ENCODE data around the gene COL11A2. TPM values are rescaled to one million over a fixed set of nuclear protein-coding genes. Genes with fewer than 3 reads are reported as not detected.

COL11A2 gene
- total RNA-seq, 2 donors from 2014 or later = 1.9 to 3.4 TPM

DNA sequence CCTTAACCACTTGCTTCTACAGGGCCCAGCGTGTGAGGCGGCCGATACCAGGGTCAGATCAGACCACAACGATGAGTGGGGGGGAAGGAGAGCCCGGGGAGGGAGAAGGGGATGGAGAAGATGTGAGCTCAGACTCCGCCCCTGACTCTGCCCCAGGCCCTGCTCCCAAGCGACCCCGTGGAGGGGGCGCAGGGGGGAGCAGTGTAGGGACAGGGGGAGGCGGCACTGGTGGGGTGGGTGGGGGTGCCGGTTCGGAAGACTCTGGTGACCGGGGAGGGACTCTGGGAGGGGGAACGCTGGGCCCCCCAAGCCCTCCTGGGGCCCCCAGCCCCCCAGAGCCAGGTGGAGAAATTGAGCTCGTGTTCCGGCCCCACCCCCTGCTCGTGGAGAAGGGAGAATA is 18.9 kb upstream of the COL11A2 start:
- H3K27ac ChIP-seq = no peak overlapping the region
- TF ChIP-seq, protein P1, sequence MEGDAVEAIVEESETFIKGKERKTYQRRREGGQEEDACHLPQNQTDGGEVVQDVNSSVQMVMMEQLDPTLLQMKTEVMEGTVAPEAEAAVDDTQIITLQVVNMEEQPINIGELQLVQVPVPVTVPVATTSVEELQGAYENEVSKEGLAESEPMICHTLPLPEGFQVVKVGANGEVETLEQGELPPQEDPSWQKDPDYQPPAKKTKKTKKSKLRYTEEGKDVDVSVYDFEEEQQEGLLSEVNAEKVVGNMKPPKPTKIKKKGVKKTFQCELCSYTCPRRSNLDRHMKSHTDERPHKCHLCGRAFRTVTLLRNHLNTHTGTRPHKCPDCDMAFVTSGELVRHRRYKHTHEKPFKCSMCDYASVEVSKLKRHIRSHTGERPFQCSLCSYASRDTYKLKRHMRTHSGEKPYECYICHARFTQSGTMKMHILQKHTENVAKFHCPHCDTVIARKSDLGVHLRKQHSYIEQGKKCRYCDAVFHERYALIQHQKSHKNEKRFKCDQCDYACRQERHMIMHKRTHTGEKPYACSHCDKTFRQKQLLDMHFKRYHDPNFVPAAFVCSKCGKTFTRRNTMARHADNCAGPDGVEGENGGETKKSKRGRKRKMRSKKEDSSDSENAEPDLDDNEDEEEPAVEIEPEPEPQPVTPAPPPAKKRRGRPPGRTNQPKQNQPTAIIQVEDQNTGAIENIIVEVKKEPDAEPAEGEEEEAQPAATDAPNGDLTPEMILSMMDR (IDR thresholded peaks at IDR 0.05) = no peak
- ATAC-seq (ENCODE audit: insufficient number of reproducible peaks, low FRiP score, low read depth) (no peak), DNase-seq (ENCODE audit: low spot score) (no peak)
- peaks cover 10% of the 10 kb centered on the region for H3K36me3 ChIP-seq
- peaks cover 4 to 28% of the 10 kb centered on the region in 2 donors for H3K4me1 ChIP-seq (ENCODE audit: control insufficient read depth in 1 of 2, low read depth in 2 of 2)
- no peak overlapping the region for H3K4me3 ChIP-seq
- no peaks in the 10 kb centered on the region for H3K9me3 ChIP-seq
- no peaks in the 10 kb centered on the region for H3K27me3 ChIP-seq (replicated peaks; ENCODE audit: insufficient read depth)

DNA sequence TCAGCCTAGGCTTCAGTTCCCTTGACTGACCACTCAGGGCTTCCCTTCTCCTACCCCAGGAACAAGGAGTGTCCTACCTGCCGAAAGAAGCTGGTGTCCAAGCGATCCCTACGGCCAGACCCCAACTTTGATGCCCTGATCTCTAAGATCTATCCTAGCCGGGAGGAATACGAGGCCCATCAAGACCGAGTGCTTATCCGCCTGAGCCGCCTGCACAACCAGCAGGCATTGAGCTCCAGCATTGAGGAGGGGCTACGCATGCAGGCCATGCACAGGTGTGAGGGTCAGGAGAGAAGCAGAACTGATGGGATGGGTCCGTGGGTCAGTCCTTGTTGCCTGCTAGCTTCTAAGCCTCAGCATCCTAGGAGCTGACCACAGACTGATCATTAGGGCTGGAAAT is 17.6 kb upstream of the COL11A2 start:
- H3K36me3 ChIP-seq = peaks cover 10% of the 10 kb centered on the region
- H3K4me3 ChIP-seq = no peak overlapping the region
- H3K27me3 ChIP-seq (replicated peaks; ENCODE audit: insufficient read depth) = no peaks in the 10 kb centered on the region
- DNase-seq (ENCODE audit: low spot score) (no peak), ATAC-seq (ENCODE audit: insufficient number of reproducible peaks, low FRiP score, low read depth) (no peak)
- TF ChIP-seq, protein P1 (IDR thresholded peaks at IDR 0.05) = no peak
- no peaks in the 10 kb centered on the region for H3K9me3 ChIP-seq
- peaks cover 6 to 33% of the 10 kb centered on the region in 2 donors for H3K4me1 ChIP-seq (ENCODE audit: control insufficient read depth in 1 of 2, low read depth in 2 of 2)
- H3K27ac ChIP-seq = no peak overlapping the region

DNA sequence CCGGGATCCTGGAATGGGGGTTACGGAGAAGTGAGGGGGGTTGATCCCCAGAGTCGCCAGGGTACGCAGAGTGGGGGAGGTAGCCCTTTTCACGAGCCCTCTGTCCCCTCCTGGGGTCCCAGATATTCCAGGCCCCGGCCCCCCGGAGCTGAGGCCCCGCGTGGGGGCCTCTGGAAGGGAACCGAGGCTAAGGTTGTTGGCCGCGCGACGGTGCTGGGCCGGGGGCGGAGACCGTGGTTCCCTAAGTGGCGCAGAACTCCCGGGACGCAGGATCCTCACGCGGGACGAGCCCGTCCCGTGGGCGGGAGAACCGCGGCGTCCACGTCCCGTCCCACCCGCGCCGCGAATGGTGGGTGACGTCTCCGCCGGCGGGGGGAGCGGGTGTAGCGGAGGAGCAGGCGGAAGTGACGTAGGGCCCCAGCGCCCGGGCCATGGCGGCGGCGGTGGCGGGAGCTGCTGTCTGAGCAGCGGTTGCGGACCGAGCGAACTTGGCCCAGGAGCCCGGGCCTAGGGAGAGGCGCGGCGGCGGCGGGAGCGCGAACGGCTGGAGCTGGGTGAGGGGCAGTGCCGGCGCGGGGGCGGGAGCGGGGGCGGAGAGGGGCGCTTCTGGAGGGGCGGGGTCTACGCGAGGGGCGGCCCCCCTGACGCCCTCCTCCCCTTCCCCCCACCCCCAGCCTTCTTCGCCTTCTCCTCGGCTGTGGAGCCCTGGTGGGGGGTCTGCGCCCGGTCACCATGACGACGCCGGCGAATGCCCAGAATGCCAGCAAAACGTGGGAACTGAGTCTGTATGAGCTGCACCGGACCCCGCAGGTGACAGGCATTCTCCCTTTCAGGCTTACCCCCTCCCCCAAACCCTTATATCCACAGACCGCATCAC is 16.1 kb upstream of the COL11A2 start, which contains the start of gene RING1:
Gene RING1, plus strand, starts transcription at position 410 of the 877 bp plus-strand sequence. Its CDS starts 323 bp downstream, at position 733.
- ATAC-seq (ENCODE audit: insufficient number of reproducible peaks, low FRiP score, low read depth) (peak; percentile 71), DNase-seq (ENCODE audit: low spot score) (no peak)
- TF ChIP-seq, protein P1 (IDR thresholded peaks at IDR 0.05) = no peak
- H3K27me3 ChIP-seq (replicated peaks; ENCODE audit: insufficient read depth) = no peaks in the 10 kb centered on the region
- H3K4me3 ChIP-seq = peak within 1 kb of the TSS; percentile 91
- peaks cover 13 to 37% of the 10 kb centered on the region in 2 donors for H3K4me1 ChIP-seq (ENCODE audit: control insufficient read depth in 1 of 2, low read depth in 2 of 2)
- no peaks in the 10 kb centered on the region for H3K9me3 ChIP-seq
- H3K27ac ChIP-seq = peak within 1 kb of the TSS; percentile 77 to 90
- peaks cover 16% of the 10 kb centered on the region for H3K36me3 ChIP-seq

DNA sequence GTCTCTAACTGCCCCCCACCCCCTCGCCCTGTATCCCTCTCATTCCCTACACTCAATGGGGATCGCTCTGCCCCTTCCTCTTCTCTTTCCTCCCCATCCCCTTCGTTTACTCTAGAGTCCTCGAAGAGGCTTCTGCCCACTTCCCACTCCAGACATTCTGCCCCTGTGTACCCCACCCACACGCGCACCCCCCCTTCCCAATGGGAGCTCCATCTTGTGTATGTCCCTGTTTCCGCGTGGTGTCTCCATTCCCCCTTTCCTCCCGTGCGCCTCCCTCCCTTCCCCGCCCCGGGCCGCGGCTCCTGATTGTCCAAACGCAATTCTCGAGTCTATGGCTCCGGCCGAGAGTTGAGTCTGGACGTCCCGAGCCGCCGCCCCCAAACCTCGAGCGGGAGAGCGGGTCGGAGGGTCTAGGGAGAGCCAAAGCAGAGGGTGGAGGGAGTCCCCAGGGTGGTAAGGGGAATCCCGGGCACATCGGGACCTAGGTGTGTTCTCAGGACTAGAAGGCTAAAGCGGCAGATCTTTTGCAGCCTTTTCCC is 15.4 kb upstream of the COL11A2 start:
- DNase-seq (ENCODE audit: low spot score) (no peak), ATAC-seq (ENCODE audit: insufficient number of reproducible peaks, low FRiP score, low read depth) (no peak)
- peaks cover 22% of the 10 kb centered on the region for H3K36me3 ChIP-seq
- peak overlapping the region; percentile 91 for H3K4me3 ChIP-seq
- H3K9me3 ChIP-seq = no peaks in the 10 kb centered on the region
- peak overlapping the region; percentile 77 to 90 for H3K27ac ChIP-seq
- TF ChIP-seq, protein P1 (IDR thresholded peaks at IDR 0.05) = no peak
- H3K4me1 ChIP-seq (ENCODE audit: control insufficient read depth in 1 of 2, low read depth in 2 of 2) = peaks cover 10 to 31% of the 10 kb centered on the region in 2 donors
- H3K27me3 ChIP-seq (replicated peaks; ENCODE audit: insufficient read depth) = no peaks in the 10 kb centered on the region

DNA sequence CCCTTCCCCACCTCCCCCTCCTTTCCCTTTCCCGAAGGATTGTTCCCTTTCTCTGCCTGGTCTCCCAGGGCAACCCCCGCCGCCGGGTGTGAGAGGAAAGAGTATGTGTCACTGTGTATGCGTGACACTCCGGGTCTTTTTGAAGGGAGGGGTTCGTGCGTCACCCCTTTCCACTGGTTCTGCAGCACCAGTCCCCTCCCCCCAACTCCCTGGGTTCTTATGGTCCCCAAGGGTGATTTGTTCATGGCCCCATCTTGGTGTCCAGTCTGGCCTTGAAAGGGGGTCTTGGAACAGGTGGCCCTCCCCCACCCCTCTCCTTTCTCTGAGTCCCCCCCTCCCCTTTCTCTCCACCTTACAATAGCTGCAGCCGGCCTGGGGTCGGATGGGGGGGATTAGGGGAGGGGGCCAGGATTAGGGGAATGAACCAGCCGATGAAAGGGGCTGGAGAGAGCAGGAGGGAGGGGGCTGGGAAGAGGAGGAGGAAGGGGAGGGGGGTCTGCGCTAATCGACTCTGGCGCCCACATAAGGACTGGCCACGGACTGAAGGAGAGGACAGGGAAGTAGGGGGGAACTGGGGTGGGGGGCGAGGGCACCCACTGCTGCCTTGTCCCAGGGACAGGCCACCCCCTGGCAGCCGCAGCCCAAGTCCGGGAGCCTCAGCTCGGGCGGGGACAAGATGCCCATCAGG is 14.7 kb upstream of the COL11A2 start:
- H3K4me1 ChIP-seq (ENCODE audit: control insufficient read depth in 1 of 2, low read depth in 2 of 2) = peaks cover 14 to 32% of the 10 kb centered on the region in 2 donors
- no peak for ATAC-seq (ENCODE audit: insufficient number of reproducible peaks, low FRiP score, low read depth)
- no peak for DNase-seq (ENCODE audit: low spot score)

More for the DNA sequence above, 14.7 kb upstream of the COL11A2 start:
- Histone ChIP-seq H3K27me3 (replicated peaks; ENCODE audit: insufficient read depth) (no peaks in the 10 kb centered on the region), H3K36me3 (peaks cover 26% of the 10 kb centered on the region), H3K27ac (no peak overlapping the region), H3K4me3 (peak overlapping the region; percentile 91), H3K9me3 (no peaks in the 10 kb centered on the region)
- TF ChIP-seq, protein P1 (IDR thresholded peaks at IDR 0.05) = no peak
